Tibial nerve (tissue), 4 donors: ENCODE data around the gene ATP11C. TPM values are rescaled to one million over a fixed set of nuclear protein-coding genes. Genes with fewer than 3 reads are reported as not detected.

Experiments
- DNase-seq, 2 donors: peaks; one replicate each; pipeline ENCODE4 v3.0.0-alpha.2; 2019; ENCODE audit warnings: low spot score in 2 of 2
- H3K27ac ChIP-seq, 4 donors: fragments of 200-600 bp; sonication (generic) in 3 of 4; one replicate each; pipeline ENCODE4 v1.5.1; 2017 to 2019; ENCODE audit warnings: mild to moderate bottlenecking in 1 of 4
- H3K27me3 ChIP-seq, 2 donors: fragments of 200-600 bp; sonication (generic) in 1 of 2; one replicate each; pipeline versions ENCODE4 v1.5.1 to v1.6.0; 2017 to 2019
- H3K36me3 ChIP-seq, 3 donors: fragments of 200-600 bp; sonication (generic); one replicate each; pipeline ENCODE4 v1.5.1; 2018 to 2019
- H3K4me1 ChIP-seq, 4 donors: fragments of 200-600 bp; sonication (generic) in 3 of 4; one replicate each; pipeline ENCODE4 v1.5.1; 2017 to 2019
- H3K4me3 ChIP-seq, 4 donors: fragments of 200-600 bp; sonication (generic) in 3 of 4; one replicate each; pipeline ENCODE4 v1.5.1; 2017 to 2019; ENCODE audit warnings: mild to moderate bottlenecking in 1 of 4, moderate library complexity in 1 of 4
- H3K9me3 ChIP-seq, 4 donors: fragments of 200-600 bp; sonication (generic) in 3 of 4; one replicate each; pipeline ENCODE4 v1.5.1; 2017 to 2019
- EP300 ChIP-seq, 2 donors: sonication (generic); formaldehyde crosslinking; IDR thresholded peaks; one replicate each; pipeline ENCODE4 v1.6.1; 2017; ENCODE audit warnings: antibody characterized with exemption in 2 of 2, mild to moderate bottlenecking in 1 of 2
- POLR2A ChIP-seq, 2 donors: fragments of 450-650 bp; IDR thresholded peaks; one replicate each; pipeline ENCODE4 v1.6.1; 2017; ENCODE audit warnings: antibody characterized with exemption in 2 of 2, mild to moderate bottlenecking in 2 of 2, moderate library complexity in 2 of 2
- WGBS, 2 donors: methylation state at CpG; one replicate each; pipeline ENCODE4 v1.1.5; 2018; 5-methylcytosine and 5-hydroxymethylcytosine counted together
- total RNA-seq, 4 donors: library from RNA; depleted of rRNA; stranded (reverse); fragments of >200 nt; gene quantifications; one replicate each; pipeline ENCODE4 v1.1.0, GENCODE V29; 2016
- TF ChIP-seq, protein P1 (sequence below), 5 experiments: fragments of 200-600 bp in 3 of 5; fragments of 450-650 bp in 2 of 5; sonication (generic) in 3 of 5; IDR thresholded peaks; one replicate each; pipeline ENCODE4 v1.5.1; 2016 to 2019; ENCODE audit warnings: antibody characterized with exemption in 5 of 5, mild to moderate bottlenecking in 3 of 5, moderate library complexity in 2 of 5

Gene ATP11C
- total RNA-seq, 4 donors from 2014 or later, result 24.1 to 37.8 (median 32.9) TPM

DNA sequence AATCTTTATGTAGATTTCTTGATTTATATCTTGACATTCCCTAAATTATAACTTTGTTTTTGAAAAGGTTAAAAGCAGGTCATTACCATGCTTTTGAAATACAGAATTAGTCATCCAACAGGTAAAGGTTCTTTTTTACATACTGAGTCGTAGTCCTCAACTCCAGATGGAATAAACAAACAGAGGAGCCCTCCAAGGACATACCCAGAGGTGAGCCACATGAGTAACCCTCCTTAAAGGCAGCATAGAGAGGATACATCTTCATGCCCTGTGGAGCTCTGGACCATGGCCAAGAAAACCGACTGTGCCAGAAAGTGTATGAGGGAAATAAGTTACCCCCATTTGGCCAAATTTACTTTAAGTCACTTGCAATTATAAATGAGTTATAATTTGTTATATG lies 129.6 kb downstream of the ATP11C start:
- DNase-seq, result no peak
- Histone ChIP-seq H3K27ac (no peak overlapping the region), H3K9me3 (no peaks in the 10 kb centered on the region), H3K36me3 (peaks cover 0 to 17% (median 2%) of the 10 kb centered on the region in 3 donors), H3K4me3 (no peak overlapping the region), H3K4me1 (no peaks in the 10 kb centered on the region), H3K27me3 (no peaks in the 10 kb centered on the region)
- TF ChIP-seq, protein P1, sequence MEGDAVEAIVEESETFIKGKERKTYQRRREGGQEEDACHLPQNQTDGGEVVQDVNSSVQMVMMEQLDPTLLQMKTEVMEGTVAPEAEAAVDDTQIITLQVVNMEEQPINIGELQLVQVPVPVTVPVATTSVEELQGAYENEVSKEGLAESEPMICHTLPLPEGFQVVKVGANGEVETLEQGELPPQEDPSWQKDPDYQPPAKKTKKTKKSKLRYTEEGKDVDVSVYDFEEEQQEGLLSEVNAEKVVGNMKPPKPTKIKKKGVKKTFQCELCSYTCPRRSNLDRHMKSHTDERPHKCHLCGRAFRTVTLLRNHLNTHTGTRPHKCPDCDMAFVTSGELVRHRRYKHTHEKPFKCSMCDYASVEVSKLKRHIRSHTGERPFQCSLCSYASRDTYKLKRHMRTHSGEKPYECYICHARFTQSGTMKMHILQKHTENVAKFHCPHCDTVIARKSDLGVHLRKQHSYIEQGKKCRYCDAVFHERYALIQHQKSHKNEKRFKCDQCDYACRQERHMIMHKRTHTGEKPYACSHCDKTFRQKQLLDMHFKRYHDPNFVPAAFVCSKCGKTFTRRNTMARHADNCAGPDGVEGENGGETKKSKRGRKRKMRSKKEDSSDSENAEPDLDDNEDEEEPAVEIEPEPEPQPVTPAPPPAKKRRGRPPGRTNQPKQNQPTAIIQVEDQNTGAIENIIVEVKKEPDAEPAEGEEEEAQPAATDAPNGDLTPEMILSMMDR (IDR thresholded peaks at IDR 0.05), result no peak
- TF ChIP-seq POLR2A (IDR thresholded peaks at IDR 0.05) (no peak), EP300 (IDR thresholded peaks at IDR 0.05) (no peak)
- 56 to 69% methylated on average over 2 of the region's 2 CpGs for WGBS, 2 donors

DNA sequence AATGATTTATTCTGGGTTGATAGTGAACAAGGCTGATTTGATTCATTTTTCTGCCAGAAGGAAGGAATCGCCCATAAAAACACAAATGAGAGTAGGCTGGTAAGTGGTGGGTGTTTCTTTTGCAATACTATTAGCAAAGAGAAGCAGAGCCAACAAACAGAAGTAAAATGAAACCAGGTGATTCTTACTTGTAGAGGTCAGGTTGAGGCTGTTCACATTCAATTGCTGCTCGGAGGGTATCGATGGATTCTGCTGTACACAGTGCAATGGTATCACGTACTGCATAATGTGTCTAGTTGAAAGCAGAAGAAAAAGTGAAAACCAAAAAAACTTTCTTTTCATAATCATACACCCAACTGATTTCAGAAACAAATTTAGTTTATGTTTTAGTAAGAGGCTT lies 130.8 kb downstream of the ATP11C start:
- no peaks in the 10 kb centered on the region for H3K9me3 ChIP-seq
- no peaks in the 10 kb centered on the region for H3K4me1 ChIP-seq
- no peaks in the 10 kb centered on the region for H3K27me3 ChIP-seq
- peaks cover 0 to 17% (median 2%) of the 10 kb centered on the region in 3 donors for H3K36me3 ChIP-seq
- H3K27ac ChIP-seq, result no peak overlapping the region
- WGBS, 2 donors, result 86 to 96% methylated on average over 4 of the region's 4 CpGs
- TF ChIP-seq, protein P1 (IDR thresholded peaks at IDR 0.05), result no peak
- TF ChIP-seq POLR2A (IDR thresholded peaks at IDR 0.05), result no peak
- TF ChIP-seq EP300 (IDR thresholded peaks at IDR 0.05), result no peak
- DNase-seq, result no peak
- H3K4me3 ChIP-seq, result no peak overlapping the region

DNA sequence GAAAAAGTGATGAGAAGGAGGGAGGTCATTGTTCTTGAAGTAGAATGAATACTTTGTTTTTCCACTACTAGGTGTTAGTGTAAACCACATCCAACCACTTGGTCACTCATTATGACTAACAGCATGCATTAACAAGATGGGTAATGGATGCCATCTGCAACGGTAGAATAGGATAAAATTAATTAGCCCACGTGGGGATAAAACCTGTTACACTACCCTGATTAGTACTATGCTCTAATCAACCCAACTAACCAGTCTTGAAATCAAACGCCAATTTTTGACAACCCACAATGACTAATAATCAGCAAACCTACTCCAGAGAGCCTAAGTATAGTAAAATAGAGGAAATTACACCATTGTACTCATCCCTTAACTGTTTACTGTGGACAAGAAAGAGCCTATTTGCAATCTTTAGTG lies 131.4 kb downstream of the ATP11C start:
- WGBS, 2 donors, result 70 to 92% methylated on average over 3 of the region's 3 CpGs
- no peak overlapping the region for H3K27ac ChIP-seq
- peaks cover 0 to 17% (median 2%) of the 10 kb centered on the region in 3 donors for H3K36me3 ChIP-seq
- no peaks in the 10 kb centered on the region for H3K9me3 ChIP-seq
- TF ChIP-seq, protein P1 (IDR thresholded peaks at IDR 0.05), result no peak
- TF ChIP-seq POLR2A (IDR thresholded peaks at IDR 0.05) (no peak), EP300 (IDR thresholded peaks at IDR 0.05) (no peak)
- H3K4me1 ChIP-seq, result no peaks in the 10 kb centered on the region
- no peaks in the 10 kb centered on the region for H3K27me3 ChIP-seq
- DNase-seq, result no peak
- H3K4me3 ChIP-seq, result no peak overlapping the region

DNA sequence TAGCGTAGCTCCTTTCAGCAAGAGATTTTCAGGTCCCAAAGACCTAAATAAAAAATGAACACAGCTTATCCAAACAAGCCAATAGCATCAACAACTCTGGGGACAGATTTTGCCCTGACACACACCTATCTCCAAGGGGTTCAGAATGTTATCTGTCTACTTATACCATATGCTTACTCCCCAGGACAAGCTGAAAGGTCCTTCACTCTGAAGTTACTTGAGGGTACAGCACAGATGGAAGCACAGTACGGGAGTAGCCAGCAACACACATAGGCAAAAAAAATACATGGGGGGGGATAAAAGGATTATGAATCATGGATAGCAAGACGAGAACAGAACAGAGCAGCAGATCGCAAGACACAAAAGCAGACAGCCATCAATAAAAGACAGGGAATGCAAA lies 134.2 kb downstream of the ATP11C start:
- TF ChIP-seq EP300 (IDR thresholded peaks at IDR 0.05) (no peak), POLR2A (IDR thresholded peaks at IDR 0.05) (no peak)
- TF ChIP-seq, protein P1 (IDR thresholded peaks at IDR 0.05), result no peak

DNA sequence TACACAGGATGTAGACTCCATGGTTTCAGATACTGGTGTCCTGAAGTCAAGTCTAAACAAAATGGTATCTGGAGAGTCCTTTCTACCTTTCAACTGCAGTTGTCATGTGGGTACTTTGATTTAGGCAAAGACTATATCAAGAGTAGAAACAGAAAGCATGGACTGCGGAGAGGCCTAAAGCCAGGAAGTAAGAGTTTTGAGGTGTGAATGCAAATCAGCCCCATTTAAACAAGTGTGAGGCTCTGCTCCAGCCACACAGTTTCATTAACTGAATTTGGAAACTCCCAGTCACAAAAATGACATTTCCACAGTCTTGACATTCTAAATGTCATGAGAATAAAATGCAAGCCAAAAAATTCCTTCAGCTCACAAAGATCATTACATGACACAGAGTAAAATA lies 137.7 kb downstream of the ATP11C start:
- Histone ChIP-seq H3K4me1 (no peaks in the 10 kb centered on the region), H3K4me3 (no peak overlapping the region), H3K27me3 (no peaks in the 10 kb centered on the region), H3K27ac (no peak overlapping the region), H3K36me3 (no peaks in the 10 kb centered on the region), H3K9me3 (no peaks in the 10 kb centered on the region)
- DNase-seq, result no peak
- TF ChIP-seq EP300 (IDR thresholded peaks at IDR 0.05) (no peak), POLR2A (IDR thresholded peaks at IDR 0.05) (no peak)
- TF ChIP-seq, protein P1 (IDR thresholded peaks at IDR 0.05), result no peak
- WGBS, 2 donors, result 86 to 92% methylated on average over 1 of the region's 1 CpG

More for the DNA sequence above, 134.2 kb downstream of the ATP11C start:
- Histone ChIP-seq H3K27ac (no peak overlapping the region), H3K36me3 (peaks cover 0 to 17% (median 2%) of the 10 kb centered on the region in 3 donors), H3K4me3 (no peak overlapping the region), H3K4me1 (no peaks in the 10 kb centered on the region), H3K27me3 (no peaks in the 10 kb centered on the region), H3K9me3 (no peaks in the 10 kb centered on the region)
- WGBS, 2 donors, result 81 to 96% methylated on average over 4 of the region's 4 CpGs
- no peak for DNase-seq
